Measurements from ENCODE around the gene KLHDC7A. TPM values are rescaled to one million over a fixed set of nuclear protein-coding genes. Genes with fewer than 3 reads are reported as not detected.

KLHDC7A gene
- total RNA-seq, 1 donor from 2014 or later = 0.28 TPM

DNA sequence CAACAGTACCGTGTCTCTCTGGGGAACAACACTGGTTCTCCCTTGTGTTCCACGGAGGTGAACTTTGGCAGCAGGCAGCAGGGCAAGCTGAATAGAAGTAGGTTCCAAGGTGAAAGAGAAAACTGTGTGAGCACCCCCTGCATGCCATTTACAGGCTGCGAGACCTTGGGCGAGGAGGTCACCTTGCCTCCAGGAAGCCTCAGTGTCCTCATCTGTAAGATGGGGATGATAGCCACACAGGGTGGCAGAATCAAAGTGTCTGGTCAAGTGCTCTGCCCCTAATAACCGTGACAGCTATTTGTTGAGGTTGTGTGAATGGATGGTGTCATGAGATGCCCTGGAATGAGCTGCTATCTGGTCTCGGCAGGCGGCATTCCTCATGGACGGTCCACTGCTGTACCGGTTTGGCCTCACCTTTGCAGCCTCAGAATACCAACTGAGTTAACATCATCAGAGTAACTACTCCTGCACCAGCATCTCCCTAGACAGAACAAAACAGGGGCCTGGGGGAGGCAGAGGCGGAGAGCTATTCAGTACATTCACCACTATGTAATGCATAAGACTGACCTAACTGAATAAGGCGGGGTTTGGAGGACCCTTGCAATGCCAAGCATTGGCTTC lies 7.4 kb upstream of the KLHDC7A start:
- no peak for ATAC-seq

GRCh38 chr1:18474559-18475175 lies 6.1 kb upstream of the KLHDC7A start:
- no peak for ATAC-seq

DNA sequence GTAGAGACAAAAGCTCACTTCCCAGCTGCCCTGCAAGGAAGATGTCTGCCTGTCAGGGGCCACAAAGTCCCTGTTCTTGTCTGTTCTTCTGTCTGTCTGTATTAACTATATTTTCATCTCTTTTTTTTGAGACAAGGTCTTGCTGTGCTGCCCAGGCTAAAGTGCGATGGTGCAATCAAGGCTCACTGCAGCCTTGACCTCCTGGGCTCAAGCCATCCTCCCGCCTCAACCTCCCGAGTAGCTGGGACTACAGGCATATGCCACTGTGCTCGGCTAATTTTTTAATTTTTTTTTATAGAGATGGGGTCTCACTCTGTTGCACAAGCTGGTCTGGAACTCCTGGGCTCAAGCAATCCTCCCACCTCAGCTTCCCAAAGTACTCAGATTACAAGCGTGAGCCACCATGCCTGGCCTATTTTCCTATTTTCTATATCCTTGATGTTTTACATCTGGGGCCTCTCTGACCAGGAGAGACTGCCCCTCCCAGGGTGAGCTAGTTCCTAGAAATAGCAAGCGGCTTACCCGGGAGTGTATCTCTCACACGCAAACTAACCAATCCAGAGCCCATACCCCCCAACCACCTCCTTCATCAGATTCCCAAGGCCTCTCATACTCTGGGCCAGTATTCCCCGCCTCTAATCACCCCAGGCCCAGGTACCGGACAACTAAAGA lies 5.4 kb upstream of the KLHDC7A start:
- ATAC-seq = no peak

GRCh38 chr1:18479454-18479853 lies 1.3 kb upstream of the KLHDC7A start:
- no peak for ATAC-seq

- ATAC-seq = no peak
Observed at GRCh38 chr1:18481190-18481920, 625 bp downstream of the KLHDC7A start.

GRCh38 chr1:18481921-18482701 lies 1.4 kb downstream of the KLHDC7A start:
- no peak for ATAC-seq

GRCh38 chr1:18482721-18483425 lies 2.1 kb downstream of the KLHDC7A start:
- no peak for ATAC-seq

DNA sequence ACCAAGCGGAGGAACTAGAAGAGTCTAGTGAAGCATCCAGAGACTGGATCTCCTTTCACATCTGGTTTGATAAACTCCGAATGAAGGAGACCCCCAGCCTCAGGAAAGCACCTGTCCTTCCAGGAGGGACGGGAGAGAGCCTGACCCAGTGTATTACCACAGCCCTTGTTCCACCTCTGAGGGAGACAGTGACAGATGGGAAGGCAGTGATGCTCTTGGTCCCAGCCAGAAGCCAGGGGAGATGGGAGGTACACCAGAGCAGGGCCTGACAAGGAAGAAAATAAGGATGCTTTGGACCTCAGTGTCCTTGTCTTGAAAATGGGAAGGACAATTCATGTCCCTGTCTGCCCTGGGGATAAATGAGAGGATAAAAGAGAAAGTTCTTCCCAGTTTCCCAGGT lies 3.5 kb downstream of the KLHDC7A start:
- ATAC-seq = no peak

DNA sequence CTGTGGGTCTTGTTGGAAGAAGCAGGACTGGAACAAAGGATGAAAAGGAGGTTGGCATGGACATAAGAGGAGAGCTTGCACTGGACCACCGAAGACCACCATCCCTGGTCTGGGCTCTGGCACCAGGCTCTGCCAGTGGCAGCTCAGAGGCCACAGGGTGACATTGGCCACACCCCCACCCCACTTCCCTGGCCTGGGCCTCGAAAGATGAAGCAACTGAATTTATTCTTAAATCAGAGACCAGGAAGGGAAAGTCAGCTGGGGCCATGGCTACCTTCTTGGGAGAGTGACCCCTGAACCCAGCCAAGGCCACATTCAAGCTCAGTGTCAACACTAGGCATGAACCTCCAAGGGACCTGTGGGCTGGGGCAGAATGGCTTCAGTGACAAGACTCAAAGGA lies 4.0 kb downstream of the KLHDC7A start:
- ATAC-seq = no peak

GRCh38 chr1:18485227-18485626 lies 4.5 kb downstream of the KLHDC7A start:
- ATAC-seq = no peak

GRCh38 chr1:18486195-18486594 lies 5.5 kb downstream of the KLHDC7A start:
- no peak for ATAC-seq

- no peak for ATAC-seq
Observed at GRCh38 chr1:18489417-18490143, 8.8 kb downstream of the KLHDC7A start.

GRCh38 chr1:18491168-18491567 lies 10.4 kb downstream of the KLHDC7A start:
- ATAC-seq = no peak

GRCh38 chr1:18494304-18494703 lies 13.6 kb downstream of the KLHDC7A start:
- ATAC-seq = no peak

GRCh38 chr1:18495635-18496034 lies 14.9 kb downstream of the KLHDC7A start:
- no peak for ATAC-seq

DNA sequence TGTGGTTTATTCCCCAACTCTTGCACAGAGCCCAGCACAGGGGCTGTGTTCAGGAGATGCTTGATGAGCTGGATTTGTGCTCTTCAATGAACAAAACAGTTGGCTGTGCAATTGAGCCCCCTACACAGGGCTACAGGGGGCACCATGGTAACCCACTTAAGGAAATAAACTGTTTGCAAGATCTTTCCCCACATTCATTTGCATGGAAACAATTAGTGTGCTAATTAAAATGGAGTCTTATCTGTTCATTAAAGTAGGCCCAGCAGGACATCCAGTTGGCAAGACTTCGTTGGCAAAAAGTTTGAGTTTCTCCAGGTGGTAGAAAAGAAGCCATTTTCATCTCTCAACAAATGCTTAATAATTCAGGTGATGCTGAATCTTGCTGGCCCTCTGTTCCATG lies 15.3 kb downstream of the KLHDC7A start:
- ATAC-seq = no peak

DNA sequence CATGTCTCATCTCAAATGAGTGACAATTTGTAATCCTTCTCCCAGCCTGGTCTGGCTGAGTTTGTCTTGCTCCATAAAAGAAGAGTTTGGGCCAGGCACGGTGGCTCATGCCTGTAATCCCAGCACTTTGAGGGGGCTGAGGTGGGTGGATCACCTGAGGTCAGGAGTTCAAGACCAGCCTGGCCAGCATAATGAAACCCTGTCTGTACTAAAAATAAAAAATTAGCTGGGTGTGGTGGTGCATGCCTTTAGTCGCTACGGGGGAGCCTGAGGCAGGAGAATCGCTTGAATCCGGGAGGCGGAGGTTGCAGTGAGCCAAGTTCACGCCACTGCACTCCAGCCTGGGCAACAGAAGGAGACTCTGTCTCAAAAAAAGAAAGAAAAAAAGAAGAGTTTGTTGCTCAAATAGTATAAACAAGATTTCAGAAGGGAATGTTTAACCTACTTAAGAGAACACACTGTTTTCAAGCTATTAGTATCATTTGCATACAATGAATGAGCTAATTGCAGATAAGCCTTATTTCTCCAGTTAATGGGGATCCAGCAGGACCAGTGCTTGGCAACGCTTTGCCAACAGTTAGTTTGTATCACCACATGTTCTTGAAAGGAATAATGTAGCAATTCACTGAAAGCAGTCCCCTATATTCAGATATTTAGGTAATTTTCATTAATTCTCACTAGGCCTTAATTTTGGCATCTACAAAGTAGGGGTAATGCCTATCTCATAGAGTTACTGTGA lies 15.9 kb downstream of the KLHDC7A start:
- no peak for ATAC-seq

DNA sequence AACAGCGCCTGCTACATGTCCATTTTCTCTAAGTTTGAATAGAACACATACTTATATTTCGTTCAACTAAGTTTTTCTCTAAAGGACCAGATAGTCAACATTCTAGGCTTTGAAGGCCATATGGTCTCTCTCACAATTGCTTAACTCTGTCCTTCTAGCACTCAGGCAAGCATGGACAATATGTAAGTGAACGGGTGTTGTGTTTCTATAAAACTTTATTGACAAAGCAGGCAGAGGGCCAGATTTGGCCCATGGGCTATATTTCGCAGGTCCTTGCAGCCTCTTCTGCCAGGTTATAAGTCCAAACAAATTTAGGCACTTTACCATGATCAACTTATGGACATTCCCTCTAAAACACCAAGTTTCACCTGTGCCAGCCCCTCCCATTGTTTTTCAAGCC lies 21.1 kb downstream of the KLHDC7A start:
- no peak for ATAC-seq

DNA sequence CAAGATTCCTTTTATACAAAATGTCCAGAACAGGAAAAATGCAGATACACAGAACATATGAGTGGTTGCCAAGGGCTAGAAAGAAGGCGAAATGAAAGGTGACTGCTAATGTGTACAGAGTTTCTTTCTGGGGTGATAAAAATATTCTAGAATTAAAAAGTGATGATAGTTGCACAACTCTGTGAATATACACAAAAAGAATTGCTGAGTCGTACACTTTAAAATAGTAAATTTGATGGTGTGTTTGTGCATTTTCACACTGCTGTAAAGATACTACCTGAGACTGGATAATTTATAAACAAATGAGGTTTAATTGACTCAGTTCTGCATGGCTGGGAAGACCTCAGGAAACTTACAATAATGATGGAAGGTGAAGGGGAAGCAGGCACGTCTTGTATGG lies 23.9 kb downstream of the KLHDC7A start:
- ATAC-seq = no peak

DNA sequence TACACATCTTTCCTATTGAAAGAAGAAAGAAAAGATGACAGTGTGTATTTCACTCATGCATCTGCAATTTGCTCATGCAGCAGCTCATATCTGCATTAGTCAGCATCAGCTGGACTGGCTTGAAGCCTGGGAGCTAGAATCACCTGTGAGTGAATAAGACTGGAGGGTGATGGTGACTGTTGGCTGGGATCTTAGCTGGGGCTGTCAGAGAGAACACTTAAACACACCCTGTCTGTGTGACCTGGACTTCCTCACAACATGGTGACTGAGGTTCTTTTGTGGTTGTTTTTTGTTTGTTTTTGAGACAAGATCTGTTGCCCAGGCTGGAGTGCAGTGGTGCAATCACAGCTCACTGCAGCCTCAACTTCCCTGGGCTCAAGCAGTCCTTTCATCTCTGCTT lies 24.9 kb downstream of the KLHDC7A start:
- ATAC-seq = peak; percentile 49

GRCh38 chr1:18508084-18508483 lies 27.4 kb downstream of the KLHDC7A start:
- no peak for ATAC-seq
